ENCODE results near the gene PTGFRN.

DNA sequence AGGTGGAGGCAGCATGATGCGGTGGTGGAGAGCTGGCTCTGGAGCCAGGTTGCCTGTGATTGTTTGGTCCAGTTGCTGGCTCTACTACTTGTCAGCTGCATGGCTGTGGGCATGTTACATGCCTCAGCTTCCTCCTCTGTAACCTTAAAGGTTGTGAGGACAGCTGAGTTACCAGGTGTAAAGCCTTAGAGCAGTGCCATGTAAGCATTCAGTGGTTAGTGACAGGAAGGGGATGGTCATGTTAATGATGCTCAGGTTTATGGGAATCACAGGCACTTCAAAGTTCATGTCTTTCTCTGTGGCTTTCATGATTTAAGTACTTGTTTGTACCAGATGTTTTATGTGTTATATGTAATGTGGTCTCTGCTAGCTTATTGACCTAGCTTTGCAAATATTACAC lies 32.6 kb downstream of the PTGFRN start:
- TF ChIP-seq POLR2AphosphoS5 (IDR thresholded peaks at IDR 0.05; ENCODE audit: borderline replicate concordance, low read depth, low read length) (no peak), FOXP2 (optimal IDR thresholded peaks at IDR 0.05; ENCODE audit: control extremely low read depth, extremely low read length, insufficient read depth) (no peak)

Measured in SK-N-MC (cell line).